Sciatic nerve (tissue), 2 donors: ENCODE results near the gene POMGNT1. TPM values are rescaled to one million over a fixed set of nuclear protein-coding genes. Genes with fewer than 3 reads are reported as not detected.

Experiments used
- ATAC-seq: fragments of 200-7000 bp; cut with Tn5 transposase; one replicate; pipeline ENCODE4 v1.9.1; 2020; ENCODE audit warnings: mild to moderate bottlenecking, moderate library complexity
- DNase-seq: peaks from one replicate; pipeline ENCODE4 v3.0.0-alpha.2; 2020; ENCODE audit warnings: low spot score
- intact Hi-C: fragments of 100-400 bp; cut with DNase I; formaldehyde crosslinking; loops from one replicate; pipeline ENCODE4 v1.14.2; 2022
- total RNA-seq: library from RNA; stranded (reverse); fragmentation: NEBNext Ultra II Directional; extraction: Animal tissue kit (Norgen Biotek cat#: 25700); gene quantifications from one replicate; pipeline ENCODE4 v1.2.1, GENCODE V29; 2021
- donor health status: DM: no; HTN: no; CAD: no.
- donor health status: DM: no; HTN: no; CAD: no.

POMGNT1 gene
- total RNA-seq, 1 donor from 2014 or later: 87.2 TPM

DNA sequence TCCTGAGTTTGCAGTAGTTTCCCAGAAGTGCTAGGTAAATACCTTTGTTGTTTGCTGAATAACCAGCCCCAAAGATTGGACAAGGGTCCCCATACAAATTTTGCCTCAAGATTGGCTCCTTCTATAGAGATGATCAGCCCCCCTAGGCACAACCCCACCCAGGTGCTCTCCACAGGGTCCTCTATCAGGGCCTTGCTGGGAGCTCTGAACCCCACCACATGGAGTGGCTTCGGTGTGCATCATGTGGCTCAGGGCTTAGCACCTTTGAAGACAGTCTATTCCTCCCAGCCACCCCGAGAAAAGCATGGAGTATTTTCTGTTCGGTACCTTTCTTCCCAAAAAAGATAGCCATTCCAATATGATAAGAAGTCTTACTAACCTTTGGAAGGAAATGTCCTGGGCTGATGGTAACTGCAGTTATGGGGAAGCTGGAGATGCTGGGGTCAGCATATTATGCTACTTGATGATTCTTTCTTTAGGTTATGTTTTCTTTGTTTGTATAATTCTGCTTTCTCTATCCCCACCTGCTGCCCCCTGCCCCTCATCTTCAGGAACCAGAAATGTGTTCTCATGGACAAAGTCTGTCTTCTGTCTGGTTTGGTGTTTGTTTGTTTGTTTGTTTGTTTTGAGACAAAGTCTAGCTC is 28.3 kb downstream of the POMGNT1 start:
- ATAC-seq: no peak
- DNase-seq: no peak
- intact Hi-C loops: no loop called here

GRCh38 chr1:46168477-46168876 is 29.8 kb downstream of the POMGNT1 start:
- intact Hi-C loops: no loop called here
- no peak for DNase-seq
- no peak for ATAC-seq

- ATAC-seq (peak; percentile 55), DNase-seq (no peak)
- intact Hi-C loops: no loop called here
Observed at GRCh38 chr1:46166521-46167462, 31.4 kb downstream of the POMGNT1 start.

DNA sequence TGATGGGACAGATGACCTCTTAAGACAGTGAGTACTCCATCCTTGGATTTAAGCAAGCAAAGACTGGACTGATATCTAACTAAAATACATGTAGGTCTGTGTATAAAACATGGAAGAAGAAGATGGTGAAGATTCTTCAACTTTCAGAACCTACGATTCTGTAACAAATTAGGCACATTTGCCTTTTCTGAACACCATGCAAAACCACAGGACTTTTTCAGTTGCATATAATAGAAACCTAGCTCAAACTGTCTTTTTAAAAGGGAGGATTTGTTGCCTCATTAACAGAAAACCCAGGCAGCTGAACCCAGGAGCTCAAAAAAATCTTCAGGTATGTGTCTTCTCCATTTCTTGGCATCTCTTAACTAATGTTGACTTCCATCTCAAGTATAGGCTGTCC is 38.0 kb downstream of the POMGNT1 start:
- no peak for DNase-seq
- intact Hi-C loops: no loop called here
- ATAC-seq: no peak

GRCh38 chr1:46159516-46159915 is 38.7 kb downstream of the POMGNT1 start:
- intact Hi-C loops: no loop called here
- DNase-seq: no peak
- no peak for ATAC-seq

- DNase-seq (no peak), ATAC-seq (no peak)
- intact Hi-C loops: no loop called here
Observed at GRCh38 chr1:46158312-46159281, 39.6 kb downstream of the POMGNT1 start.

DNA sequence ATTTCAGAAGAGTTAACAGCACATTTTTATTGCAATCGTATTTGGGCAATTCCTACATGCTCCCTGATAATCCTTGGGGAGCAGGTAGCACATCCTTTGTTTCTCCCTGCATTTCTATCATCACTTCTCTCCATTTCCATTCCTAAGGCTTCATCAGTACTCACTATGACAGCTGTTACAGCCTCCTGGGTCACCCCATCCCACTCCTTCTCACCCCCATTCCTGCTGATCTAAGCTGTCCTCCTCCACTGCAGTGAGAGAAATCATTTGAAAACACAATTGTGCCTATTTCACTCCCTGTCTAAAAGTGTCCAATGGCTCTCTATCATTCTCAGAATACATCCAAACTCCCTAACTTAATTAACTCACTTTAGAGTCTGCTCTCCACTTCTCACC is 40.3 kb downstream of the POMGNT1 start:
- ATAC-seq (no peak), DNase-seq (no peak)
- intact Hi-C loops: no loop called here

GRCh38 chr1:46153732-46154131 is 44.5 kb downstream of the POMGNT1 start:
- intact Hi-C loops: no loop called here
- no peak for ATAC-seq
- DNase-seq: no peak

- intact Hi-C loops: no loop called here
- no peak for DNase-seq
Observed at GRCh38 chr1:46153228-46153627, 45.0 kb downstream of the POMGNT1 start.

DNA sequence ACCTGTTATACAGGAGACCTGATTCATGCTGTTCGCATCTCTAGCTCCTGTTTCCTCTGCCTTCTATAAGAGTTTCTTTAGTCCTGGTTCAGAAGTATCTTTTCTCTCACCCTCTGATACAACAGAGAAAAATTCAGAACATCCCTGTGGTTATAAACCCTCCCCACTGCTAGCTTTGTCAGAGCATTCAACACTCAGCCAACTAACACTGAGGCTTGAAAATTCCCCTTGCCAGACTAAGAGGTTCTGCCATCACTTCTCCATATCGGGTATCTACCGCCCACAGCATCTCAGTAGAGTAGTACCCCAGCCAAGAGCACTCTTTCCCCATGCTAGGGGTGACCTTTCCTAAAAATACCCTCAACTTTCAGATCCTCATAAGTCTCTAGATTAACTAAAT is 46.2 kb downstream of the POMGNT1 start:
- intact Hi-C loops: no loop called here
- no peak for DNase-seq
- ATAC-seq: no peak

More at GRCh38 chr1:46153228-46153627, 45.0 kb downstream of the POMGNT1 start:
- no peak for ATAC-seq

- no peak for DNase-seq
- ATAC-seq: no peak
- intact Hi-C loops: no loop called here
Observed at GRCh38 chr1:46150085-46150484, 48.1 kb downstream of the POMGNT1 start.

DNA sequence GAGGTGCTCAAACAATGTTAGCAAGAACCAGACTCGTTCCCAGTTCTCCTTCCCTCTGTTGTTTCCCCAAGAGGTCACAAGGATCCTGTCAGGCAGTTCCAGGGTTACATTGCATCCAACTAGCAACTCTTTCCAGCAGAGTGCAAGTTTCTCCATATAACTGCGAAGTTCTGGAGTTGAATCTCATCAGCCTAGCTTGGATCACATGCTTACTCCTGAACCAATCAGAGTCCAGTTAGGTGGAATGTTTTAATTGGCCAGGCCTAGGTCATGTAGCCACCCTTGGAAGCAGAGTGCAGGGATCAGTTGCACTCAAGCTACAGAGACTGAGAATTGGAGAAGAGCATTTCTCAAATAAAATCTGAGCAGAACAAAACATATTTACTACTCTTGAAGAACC is 49.9 kb downstream of the POMGNT1 start:
- DNase-seq: no peak
- no peak for ATAC-seq
- intact Hi-C loops: no loop called here

Other genes with a start within 250 kb of the POMGNT1 start
- gene PIK3R3, start 65.8 kb downstream of the POMGNT1 start, total RNA-seq: 53.5 TPM
- gene TSPAN1, start 23.3 kb downstream of the POMGNT1 start, total RNA-seq: 4.2 TPM
- gene P3R3URF, start 21.9 kb downstream of the POMGNT1 start, total RNA-seq: not detected
- 16.1 TPM for gene LURAP1, start 4.9 kb upstream of the POMGNT1 start, total RNA-seq
- gene RAD54L, start 49.3 kb upstream of the POMGNT1 start, total RNA-seq: 1.8 TPM
- 47.7 TPM for gene LRRC41, start 105.2 kb upstream of the POMGNT1 start, total RNA-seq
- 103 TPM for gene UQCRH, start 105.3 kb upstream of the POMGNT1 start, total RNA-seq
- 24.8 TPM for gene NSUN4, start 142.4 kb upstream of the POMGNT1 start, total RNA-seq
- gene FAAH, start 195.9 kb upstream of the POMGNT1 start, total RNA-seq: 34.4 TPM